Ascending aorta (tissue), 2 donors: ENCODE measurements around the gene PRTFDC1. TPM values are rescaled to one million over a fixed set of nuclear protein-coding genes. Genes with fewer than 3 reads are reported as not detected.

Source experiments
- DNase-seq, 2 donors: peaks; one replicate each; pipeline ENCODE4 v3.0.0-alpha.2; 2019; ENCODE audit warnings: low spot score in 2 of 2
- H3K27ac ChIP-seq, 2 donors: fragments of 200-600 bp; sonication (generic); one replicate each; pipeline ENCODE4 v1.5.1; 2016 to 2017; ENCODE audit warnings: mild to moderate bottlenecking in 1 of 2
- H3K27me3 ChIP-seq: fragments of 200-600 bp; sonication (generic); one replicate; pipeline ENCODE4 v1.5.1; 2017
- H3K36me3 ChIP-seq, 2 donors: fragments of 200-600 bp; sonication (generic); one replicate each; pipeline ENCODE4 v1.5.1; 2016
- H3K4me1 ChIP-seq, 2 donors: fragments of 200-600 bp; sonication (generic); one replicate each; pipeline ENCODE4 v1.5.1; 2016 to 2017; ENCODE audit warnings: mild to moderate bottlenecking in 1 of 2
- H3K4me3 ChIP-seq, 2 donors: fragments of 200-600 bp; sonication (generic); one replicate each; pipeline ENCODE4 v1.5.1; 2016 to 2017; ENCODE audit warnings: mild to moderate bottlenecking in 1 of 2
- H3K9me3 ChIP-seq, 2 donors: fragments of 200-600 bp; sonication (generic); one replicate each; pipeline ENCODE4 v1.5.1; 2016
- intact Hi-C: fragments of 100-400 bp; cut with DNase I; formaldehyde crosslinking; loops from one replicate; pipeline ENCODE4 v1.15.1; 2023
- total RNA-seq: library from RNA; depleted of rRNA; stranded (reverse); fragments of >200 nt; gene quantifications from one replicate; pipeline ENCODE4 v1.1.0, GENCODE V29; 2016
- TF ChIP-seq, protein P1 (sequence below), 3 experiments: fragments of 200-600 bp in 2 of 3; fragments of 450-650 bp in 1 of 3; sonication (generic) in 2 of 3; IDR thresholded peaks; one replicate each; pipeline ENCODE4 v1.5.1; 2016 to 2019; ENCODE audit warnings: antibody characterized with exemption in 3 of 3, mild to moderate bottlenecking in 1 of 3, moderate library complexity in 1 of 3

Gene PRTFDC1
- total RNA-seq, 1 donor from 2014 or later = 3.6 TPM

DNA sequence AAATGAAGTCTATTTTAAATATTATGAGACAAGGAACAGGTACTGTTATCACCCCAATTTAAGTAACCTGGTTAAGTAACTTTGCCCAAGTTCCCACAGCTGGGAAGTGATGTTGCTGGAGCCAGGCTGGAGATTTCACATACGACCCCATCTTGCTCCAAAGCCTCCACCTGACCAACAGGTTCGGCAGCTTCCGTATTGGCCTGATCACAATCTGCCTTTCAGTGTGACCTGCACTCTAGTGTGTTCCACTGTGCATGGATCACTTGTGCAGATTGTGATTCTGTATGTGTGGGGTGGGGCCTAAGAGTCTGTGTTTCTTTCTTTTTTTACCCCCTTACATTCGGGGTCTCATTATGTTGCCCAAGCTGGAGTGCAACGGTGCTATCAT, 66.1 kb downstream of the PRTFDC1 start:
- Histone ChIP-seq H3K27me3 (no peaks in the 10 kb centered on the region), H3K36me3 (no peaks in the 10 kb centered on the region), H3K4me1 (no peaks in the 10 kb centered on the region), H3K4me3 (no peak overlapping the region), H3K27ac (no peak overlapping the region), H3K9me3 (no peaks in the 10 kb centered on the region)
- intact Hi-C loops = no loop called here
- DNase-seq = no peak
- TF ChIP-seq, protein P1, sequence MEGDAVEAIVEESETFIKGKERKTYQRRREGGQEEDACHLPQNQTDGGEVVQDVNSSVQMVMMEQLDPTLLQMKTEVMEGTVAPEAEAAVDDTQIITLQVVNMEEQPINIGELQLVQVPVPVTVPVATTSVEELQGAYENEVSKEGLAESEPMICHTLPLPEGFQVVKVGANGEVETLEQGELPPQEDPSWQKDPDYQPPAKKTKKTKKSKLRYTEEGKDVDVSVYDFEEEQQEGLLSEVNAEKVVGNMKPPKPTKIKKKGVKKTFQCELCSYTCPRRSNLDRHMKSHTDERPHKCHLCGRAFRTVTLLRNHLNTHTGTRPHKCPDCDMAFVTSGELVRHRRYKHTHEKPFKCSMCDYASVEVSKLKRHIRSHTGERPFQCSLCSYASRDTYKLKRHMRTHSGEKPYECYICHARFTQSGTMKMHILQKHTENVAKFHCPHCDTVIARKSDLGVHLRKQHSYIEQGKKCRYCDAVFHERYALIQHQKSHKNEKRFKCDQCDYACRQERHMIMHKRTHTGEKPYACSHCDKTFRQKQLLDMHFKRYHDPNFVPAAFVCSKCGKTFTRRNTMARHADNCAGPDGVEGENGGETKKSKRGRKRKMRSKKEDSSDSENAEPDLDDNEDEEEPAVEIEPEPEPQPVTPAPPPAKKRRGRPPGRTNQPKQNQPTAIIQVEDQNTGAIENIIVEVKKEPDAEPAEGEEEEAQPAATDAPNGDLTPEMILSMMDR (IDR thresholded peaks at IDR 0.05) = no peak

DNA sequence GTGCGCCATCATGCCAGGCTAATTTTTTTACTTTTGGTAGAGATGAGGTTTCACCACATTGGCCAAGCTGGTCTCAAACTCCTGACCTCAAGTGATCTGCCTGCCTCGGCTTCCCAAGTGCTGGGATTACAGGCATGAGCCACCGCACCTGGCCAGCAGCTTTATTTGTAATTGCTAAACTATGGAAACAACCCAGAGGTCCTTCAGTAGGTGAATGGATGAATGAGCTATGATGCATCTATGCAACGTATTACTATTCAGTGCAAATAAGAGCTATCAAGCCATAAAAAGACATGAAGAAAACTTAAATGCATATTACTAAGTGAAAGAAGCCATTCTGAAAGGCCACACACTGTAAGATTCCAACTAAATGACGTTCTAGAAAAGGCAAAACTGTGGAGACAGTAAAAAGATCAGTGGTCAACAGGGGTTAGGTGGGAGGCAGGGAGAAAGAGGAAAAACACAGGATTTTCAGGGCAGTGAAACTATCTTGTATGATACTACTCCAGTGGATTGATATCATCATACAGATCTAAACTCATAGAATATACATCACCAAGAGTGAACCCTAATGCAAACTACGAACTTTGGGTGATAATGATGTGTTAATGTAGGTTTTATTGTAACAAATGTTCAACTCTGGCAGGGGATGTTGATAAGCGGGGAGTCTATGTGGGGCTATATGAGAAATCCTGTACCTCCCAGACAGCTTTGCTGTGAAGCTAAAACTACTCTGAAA, 66.7 kb downstream of the PRTFDC1 start:
- TF ChIP-seq, protein P1 (IDR thresholded peaks at IDR 0.05) = no peak
- Histone ChIP-seq H3K4me1 (no peaks in the 10 kb centered on the region), H3K27me3 (no peaks in the 10 kb centered on the region), H3K27ac (no peak overlapping the region), H3K4me3 (no peak overlapping the region), H3K9me3 (no peaks in the 10 kb centered on the region), H3K36me3 (no peaks in the 10 kb centered on the region)
- intact Hi-C loops = no loop called here
- DNase-seq = no peak

DNA sequence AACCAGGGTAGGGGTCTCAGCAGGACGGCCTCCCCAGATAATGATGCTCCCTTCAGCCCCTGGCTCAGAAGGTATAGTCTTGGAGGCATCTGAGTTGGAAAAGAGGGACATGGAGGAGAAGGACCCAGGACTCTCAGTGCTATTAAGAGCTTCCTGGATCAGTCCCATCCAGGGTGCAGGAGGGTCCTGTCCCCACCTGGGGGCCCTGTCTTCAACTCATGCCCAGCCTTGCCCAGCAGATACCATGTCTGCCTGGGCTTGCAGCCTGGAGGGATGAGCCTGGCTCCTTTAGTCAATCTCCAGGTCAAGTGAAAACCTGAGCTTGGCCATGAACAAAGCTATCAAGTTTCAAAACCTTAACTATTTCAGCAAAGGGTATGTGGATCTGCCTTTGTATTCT, 67.6 kb downstream of the PRTFDC1 start:
- no peak overlapping the region for H3K27ac ChIP-seq
- H3K9me3 ChIP-seq = no peaks in the 10 kb centered on the region
- DNase-seq = no peak
- TF ChIP-seq, protein P1 (IDR thresholded peaks at IDR 0.05) = no peak
- no peak overlapping the region for H3K4me3 ChIP-seq
- intact Hi-C loops = no loop called here
- no peaks in the 10 kb centered on the region for H3K27me3 ChIP-seq
- H3K36me3 ChIP-seq = no peaks in the 10 kb centered on the region
- H3K4me1 ChIP-seq = no peaks in the 10 kb centered on the region

DNA sequence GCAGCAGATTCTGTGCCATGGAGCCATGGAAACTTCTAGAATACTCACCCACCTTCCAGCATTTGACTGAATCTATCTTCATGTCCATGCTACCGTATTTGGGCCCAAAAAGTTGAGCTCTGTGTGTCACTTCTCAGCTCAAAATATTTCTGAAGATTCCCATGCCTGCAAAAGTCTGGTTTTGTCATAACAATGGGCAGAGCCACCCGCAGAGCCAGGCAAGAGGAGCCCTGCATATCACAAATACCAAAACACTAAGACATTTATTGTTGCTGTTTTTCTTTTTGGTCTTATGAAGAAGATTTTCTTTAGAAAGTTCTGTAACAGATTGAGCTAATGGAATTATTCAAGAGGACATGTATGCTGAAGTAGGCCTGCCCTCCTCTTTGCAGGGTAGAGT, 68.1 kb downstream of the PRTFDC1 start:
- Histone ChIP-seq H3K36me3 (no peaks in the 10 kb centered on the region), H3K4me1 (no peaks in the 10 kb centered on the region), H3K27me3 (no peaks in the 10 kb centered on the region), H3K4me3 (no peak overlapping the region), H3K27ac (no peak overlapping the region), H3K9me3 (no peaks in the 10 kb centered on the region)
- DNase-seq = no peak
- intact Hi-C loops = no loop called here
- TF ChIP-seq, protein P1 (IDR thresholded peaks at IDR 0.05) = no peak

DNA sequence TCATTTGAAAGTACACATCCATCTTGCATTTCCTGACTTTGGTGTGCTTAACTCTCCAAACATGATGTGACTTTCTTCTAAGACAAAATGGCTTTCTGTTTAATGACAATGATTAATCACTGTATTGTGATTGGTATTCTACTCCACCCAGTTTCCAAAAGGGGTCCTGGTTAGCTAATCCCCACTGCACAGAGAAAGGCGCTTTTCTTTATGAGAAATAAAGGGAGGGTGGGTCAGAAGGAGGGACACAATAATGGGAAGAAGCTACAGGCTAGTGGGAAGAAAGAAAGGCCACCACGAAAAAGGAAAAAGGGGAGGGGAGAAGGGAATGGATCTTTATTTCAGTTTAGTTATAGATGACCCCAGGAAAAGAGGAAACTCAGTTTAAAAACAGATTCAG, 69.2 kb downstream of the PRTFDC1 start:
- intact Hi-C loops = no loop called here

More for the DNA sequence above, 69.2 kb downstream of the PRTFDC1 start:
- TF ChIP-seq, protein P1 (IDR thresholded peaks at IDR 0.05) = no peak
- Histone ChIP-seq H3K4me1 (no peaks in the 10 kb centered on the region), H3K4me3 (no peak overlapping the region), H3K27ac (no peak overlapping the region), H3K9me3 (no peaks in the 10 kb centered on the region), H3K36me3 (no peaks in the 10 kb centered on the region), H3K27me3 (no peaks in the 10 kb centered on the region)
- no peak for DNase-seq
